ENCODE results near the gene ZFP90.

- TF ChIP-seq CTCF (conservative IDR thresholded peaks at IDR 0.05 in 1 of 2, IDR thresholded peaks at IDR 0.05 in 1 of 2; ENCODE audit: low read depth in 1 of 2, low read length in 2 of 2) (no peak), EZH2 (IDR thresholded peaks at IDR 0.05; ENCODE audit: low read length, missing control alignments) (no peak)
These were observed 19.8 kb upstream of the ZFP90 start for GRCh38 chr16:68519225-68519745.
